Right lobe of liver (tissue), 4 donors: Measurements from ENCODE around the gene SCN9A.

Experiments
- POLR2A ChIP-seq: fragments of 450-650 bp; IDR thresholded peaks from one replicate; pipeline ENCODE4 v1.6.1; 2017; ENCODE audit warnings: antibody characterized with exemption, mild to moderate bottlenecking
- TF ChIP-seq, protein P1 (sequence below), 4 donors: fragments of 200-600 bp in 3 of 4; fragments of 450-650 bp in 1 of 4; IDR thresholded peaks; one replicate each; pipeline versions ENCODE4 v1.5.1 to v1.8.0; 2016 to 2022; ENCODE audit warnings: antibody characterized with exemption in 4 of 4, mild to moderate bottlenecking in 2 of 4
- donor health status: DM: no; HTN: no; CAD: no.
- donor health status: DM: no; HTN: no; CAD: no.
- donor health status: DM: no; HTN: yes; CAD: no.

GRCh38 chr2:166193407-166193806, 182.3 kb downstream of the SCN9A start:
- TF ChIP-seq, protein P1, sequence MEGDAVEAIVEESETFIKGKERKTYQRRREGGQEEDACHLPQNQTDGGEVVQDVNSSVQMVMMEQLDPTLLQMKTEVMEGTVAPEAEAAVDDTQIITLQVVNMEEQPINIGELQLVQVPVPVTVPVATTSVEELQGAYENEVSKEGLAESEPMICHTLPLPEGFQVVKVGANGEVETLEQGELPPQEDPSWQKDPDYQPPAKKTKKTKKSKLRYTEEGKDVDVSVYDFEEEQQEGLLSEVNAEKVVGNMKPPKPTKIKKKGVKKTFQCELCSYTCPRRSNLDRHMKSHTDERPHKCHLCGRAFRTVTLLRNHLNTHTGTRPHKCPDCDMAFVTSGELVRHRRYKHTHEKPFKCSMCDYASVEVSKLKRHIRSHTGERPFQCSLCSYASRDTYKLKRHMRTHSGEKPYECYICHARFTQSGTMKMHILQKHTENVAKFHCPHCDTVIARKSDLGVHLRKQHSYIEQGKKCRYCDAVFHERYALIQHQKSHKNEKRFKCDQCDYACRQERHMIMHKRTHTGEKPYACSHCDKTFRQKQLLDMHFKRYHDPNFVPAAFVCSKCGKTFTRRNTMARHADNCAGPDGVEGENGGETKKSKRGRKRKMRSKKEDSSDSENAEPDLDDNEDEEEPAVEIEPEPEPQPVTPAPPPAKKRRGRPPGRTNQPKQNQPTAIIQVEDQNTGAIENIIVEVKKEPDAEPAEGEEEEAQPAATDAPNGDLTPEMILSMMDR (IDR thresholded peaks at IDR 0.05): no peak
- TF ChIP-seq POLR2A: no peak
